Hematopoietic multipotent progenitor cell treated with erythropoietin and hydrocortisone succinate and interleukin-3 and kit ligand, for 4 days (in vitro differentiated cells): ENCODE results near the gene OR5K4.

Experiments
- DNase-seq: peaks from one replicate; pipeline ENCODE4 v3.0.0-alpha.2; 2015

OR5K4 gene, protein sequence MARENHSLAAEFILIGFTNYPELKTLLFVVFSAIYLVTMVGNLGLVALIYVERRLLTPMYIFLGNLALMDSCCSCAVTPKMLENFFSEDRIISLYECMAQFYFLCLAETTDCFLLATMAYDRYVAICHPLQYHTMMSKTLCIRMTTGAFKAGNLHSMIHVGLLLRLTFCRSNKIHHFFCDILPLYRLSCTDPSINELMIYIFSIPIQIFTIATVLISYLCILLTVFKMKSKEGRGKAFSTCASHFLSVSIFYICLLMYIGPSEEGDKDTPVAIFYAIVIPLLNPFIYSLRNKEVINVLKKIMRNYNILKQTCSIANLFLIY

DNA sequence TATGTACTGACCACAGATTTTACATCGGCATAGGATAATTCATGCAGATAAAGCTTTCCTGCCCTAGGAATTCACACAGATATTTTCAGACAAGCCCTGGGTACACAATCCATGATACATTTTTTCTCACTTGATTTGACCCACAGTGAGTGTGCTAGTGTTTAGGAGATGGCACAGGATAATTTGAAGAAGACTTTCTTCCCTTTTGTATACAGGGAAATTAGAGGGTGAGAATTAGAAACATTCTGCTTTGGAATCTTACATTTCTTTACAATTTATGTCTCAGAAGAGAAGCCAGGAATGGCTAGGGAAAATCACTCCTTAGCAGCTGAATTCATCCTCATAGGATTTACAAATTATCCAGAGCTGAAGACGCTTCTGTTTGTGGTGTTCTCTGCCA is at the start of gene OR5K4:
OR5K4 (plus strand) TSS at position 301 of the 400 bp plus-strand sequence; CDS start at position 301, 0 bp downstream.
- no peak for DNase-seq

DNA sequence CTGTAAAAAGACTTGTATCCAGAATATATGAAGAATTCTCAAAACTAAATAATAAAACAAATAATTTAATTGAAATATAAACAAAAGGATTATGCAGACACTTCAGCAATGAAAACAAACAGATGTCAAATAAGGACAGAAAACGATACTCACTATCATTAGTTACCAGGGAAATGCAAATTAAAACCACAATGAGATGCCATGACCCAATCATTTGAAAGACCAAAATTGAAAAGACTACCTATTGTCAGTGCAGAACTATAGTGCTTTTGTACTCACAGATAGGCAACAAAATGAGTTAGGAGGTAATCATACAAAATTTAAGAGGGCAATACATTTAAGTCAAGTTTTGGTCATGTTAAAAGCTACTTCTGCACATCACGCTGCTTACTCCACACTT is 31.6 kb upstream of the OR5K4 start:
- DNase-seq, result no peak

- no peak for DNase-seq
These were observed 31.0 kb upstream of the OR5K4 start for GRCh38 chr3:98322686-98323085.

DNA sequence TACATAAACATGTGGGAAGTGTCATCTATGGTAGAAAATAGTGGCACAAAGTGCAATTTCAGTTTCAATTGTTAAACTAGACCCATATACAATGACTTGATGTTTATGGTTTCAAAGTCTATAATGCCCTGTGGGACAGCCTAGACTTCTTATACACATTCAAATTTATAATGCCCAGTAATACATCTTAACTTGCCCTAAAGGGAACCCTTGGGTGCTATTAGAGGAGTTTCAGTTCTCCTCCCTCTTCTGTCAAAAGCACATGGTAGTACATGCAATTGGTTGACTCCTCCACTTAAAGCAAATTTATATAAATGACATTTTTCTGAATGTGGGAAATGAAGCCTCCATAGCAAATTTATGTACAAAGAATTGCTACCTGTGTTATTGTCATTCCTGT is 30.2 kb upstream of the OR5K4 start:
- DNase-seq, result no peak

DNA sequence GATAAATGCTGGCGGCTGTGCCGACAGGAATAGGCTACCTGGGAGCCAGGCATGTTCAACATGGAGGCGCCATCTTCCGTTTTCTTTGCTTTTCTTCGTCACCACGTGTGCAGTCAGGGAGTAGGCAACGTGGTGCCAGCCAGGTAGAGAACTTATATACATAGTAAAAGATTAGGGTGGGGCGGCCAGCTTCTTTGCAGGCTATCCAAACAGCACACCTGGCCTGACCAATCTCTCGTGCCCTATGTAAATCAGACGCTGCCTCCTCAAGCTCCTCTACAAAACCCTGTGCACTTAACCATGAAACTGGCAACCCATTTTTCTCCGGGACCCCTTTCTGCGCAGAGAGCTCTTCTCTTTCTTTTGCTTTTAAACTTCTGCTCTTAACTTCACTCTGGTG is 28.6 kb upstream of the OR5K4 start:
- no peak for DNase-seq

DNA sequence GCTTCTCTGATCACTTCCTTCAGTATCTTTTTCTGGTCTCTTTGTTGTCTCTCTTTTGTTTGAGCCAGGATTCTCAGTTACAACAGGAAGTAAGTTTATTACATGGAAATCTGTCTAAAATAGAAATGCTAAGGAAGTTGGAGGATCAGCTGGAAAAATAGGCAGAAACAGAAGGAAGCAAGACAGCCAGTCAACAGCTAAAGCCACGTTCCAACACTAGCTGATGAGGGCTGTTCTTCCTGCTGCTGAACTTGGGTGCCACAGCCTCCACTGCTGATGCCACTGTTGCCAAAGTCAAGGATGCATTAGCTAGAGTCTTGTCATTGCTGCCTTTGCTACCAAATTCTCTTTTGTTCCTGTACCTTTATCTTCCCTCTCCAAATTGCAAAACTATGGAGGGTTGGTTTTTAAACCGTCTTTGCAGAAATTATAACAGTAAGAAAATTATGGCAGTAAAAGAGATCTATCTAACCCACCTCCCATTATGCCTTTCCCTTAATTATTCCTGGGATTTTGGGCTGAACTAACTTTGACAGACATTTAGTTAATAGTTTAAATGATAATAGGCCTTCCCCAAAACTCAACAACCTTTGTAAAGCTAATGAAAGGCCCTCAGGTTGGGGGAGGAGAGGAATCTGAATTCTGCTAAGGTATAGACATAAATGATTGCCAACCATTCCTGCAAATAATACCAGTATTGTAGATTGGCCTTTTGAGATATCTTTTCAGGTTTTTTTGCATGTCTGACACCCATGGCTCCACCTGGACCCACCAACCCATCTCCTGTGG is 27.4 kb upstream of the OR5K4 start:
- no peak for DNase-seq

DNA sequence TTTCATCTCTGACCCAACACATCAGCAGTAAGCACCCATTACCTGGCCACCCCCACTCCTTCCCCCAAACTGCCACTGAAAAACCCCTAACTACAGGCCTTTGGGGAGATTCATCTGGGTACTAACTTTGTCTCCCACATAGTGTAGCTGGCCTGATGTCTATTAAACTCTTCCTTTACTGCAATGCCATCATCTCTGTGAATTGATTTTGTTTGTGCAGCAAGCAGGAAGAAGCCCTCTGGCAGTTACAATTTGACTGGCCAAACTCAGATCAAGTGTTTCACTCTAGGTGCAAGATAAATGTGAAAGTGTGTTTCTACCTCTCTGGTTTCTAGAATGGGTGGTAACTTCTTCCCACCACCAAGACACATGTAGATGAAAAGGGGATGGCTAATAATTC is 26.7 kb upstream of the OR5K4 start:
- DNase-seq, result no peak

DNA sequence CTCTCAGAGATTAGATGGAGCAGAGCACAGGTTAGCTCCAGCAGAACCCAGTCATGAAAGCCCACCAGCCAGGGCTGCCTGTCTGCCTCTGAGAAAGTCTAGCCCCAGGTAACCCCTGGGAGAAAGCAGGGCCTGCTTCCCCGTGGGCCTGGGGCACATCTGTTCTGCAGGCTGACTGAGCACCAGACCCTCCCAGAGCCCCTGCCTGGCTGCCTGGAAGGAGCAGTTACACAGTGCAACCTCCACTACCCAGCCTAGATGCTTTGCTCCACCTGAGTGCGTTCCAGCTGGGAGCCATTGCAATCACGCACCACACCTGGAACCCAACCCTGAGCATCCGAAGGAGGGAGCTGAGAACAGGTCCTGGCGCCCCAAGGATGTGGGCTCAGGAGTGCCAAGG is 24.7 kb upstream of the OR5K4 start:
- DNase-seq, result no peak

DNA sequence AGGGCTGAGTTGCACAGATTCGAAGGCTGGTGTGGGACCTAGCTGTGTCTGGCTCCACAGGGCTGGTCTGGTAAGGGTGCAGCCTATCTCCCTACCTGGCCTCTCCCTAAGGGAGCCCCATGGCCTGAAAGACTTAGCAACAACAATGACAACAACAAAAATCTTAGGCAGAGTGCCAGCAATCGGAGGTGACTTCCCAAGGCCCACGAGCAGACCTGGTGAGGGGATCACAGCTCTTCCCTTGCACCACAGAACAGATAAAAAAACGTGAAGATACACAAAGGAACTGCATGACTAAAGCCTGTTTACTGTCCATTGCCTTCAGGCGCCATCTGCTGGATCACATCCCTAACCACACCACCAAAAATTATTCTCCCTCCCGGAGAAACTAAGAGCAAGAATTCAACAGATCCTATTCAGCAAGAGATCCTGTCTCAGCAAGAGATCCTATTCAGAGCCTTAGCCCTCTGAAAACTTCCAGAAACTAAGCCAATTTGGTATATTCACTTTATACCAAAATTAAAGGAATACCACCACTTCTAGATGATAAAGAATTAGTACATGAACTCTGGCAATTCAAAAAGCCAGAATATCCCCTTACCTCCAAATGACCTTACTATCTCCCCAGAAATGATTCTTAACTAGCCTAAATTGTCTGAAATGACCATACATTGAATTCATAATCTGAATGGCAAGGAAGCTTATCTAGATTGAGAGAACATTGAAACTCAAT is 24.1 kb upstream of the OR5K4 start:
- DNase-seq, result peak; percentile 74

DNA sequence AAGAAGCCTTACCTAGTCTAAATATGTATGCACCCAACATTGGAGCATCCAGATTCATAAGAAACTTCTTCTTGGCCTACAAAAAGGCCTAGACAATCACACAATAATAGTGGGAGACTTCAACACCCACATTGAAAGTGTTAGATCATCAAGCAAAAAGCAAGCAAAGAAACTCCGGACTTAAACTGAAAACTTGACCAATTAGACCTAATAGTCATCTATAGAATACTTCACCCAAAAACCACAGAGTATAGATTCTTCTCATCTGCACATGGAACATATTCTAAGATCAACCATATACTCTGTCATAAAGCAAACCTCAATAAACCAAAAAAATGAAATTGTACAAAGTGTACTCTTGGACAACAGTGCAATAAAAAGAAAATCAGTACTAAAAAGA is 22.3 kb upstream of the OR5K4 start:
- DNase-seq, result no peak

GRCh38 chr3:98333989-98334606 is 19.6 kb upstream of the OR5K4 start:
- DNase-seq, result no peak

GRCh38 chr3:98339031-98339430 is 14.6 kb upstream of the OR5K4 start:
- DNase-seq, result no peak

DNA sequence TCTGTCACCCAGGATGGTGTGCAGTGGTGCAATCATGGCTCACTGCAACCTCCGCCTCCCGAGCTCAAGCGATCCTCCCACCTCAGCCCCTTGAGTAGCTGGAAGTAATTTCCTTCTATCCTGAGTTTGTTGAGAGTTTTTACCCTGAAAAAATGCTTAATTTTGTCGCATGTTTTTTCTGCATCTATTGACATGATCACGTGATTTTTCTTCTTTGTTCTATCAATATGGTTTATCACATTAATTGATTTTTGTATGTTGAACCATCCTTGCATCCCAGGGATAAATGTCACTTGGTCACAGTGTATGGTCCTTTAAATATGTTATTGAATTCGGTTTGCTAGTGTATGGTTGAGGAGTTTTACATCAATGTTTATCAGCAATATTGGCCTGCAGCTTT is 11.9 kb upstream of the OR5K4 start:
- DNase-seq, result no peak

DNA sequence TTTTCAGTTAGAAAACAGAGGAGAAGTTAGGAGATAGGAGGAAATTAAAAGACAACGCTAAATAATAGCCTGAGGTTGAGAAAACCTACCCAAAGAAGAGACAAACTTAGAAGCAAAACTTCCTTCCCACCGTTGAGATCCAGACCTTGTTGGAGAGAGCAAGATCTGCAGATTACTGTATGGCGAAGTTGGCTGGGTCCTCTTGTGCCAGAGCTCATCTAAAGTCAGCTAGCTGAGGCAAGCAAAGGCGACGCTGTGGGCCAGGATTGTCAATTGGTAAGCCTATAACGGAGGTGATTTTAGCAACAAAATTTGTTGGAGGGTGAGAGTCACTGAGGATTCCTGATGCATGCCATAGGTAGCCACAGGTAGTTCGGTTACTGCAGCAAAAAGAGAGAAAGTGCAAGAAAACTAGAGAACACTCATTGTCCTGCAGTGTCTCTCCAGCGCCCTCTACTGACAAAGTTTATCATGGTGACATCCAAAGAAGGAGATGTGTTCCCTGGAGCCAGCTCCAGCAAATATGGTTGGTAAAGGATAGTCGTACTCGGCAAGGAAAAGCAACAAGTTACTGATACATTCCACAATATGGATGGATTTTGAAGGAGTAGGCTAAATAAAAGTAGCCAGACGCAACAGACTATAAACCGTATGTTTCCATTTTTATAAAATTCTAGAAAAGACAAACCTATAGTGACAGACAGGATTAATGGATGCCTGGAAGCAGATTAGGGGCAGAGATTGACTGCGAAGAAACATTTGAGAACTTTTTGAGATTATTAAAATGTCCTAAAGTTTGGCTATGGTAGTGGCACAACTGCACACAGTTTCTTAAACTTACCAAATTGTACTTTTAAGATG is 9.8 kb upstream of the OR5K4 start:
- peak; percentile 65 for DNase-seq

DNA sequence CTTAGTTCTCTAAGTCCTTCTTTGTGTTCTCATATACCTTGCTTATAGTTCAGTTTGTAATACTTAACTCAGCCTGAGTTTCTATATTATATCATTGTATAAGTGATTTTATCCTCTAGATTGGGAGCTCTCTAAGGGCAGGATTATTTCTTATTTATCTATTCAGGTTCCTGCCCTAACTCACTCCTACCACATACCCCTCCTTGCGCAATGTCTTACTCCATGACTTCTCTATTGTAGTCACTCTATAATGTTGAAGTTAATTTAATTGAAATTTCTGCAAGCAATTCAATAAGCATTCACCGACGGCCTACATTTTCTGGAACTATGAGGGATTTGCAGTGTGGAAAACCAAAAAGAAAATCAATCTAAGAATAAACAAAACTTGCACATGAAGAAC is 3.6 kb upstream of the OR5K4 start:
- DNase-seq, result no peak

- no peak for DNase-seq
These were observed 5.6 kb downstream of the OR5K4 start for GRCh38 chr3:98359250-98359649.

- peak; percentile 4 for DNase-seq
These were observed 6.5 kb downstream of the OR5K4 start for GRCh38 chr3:98359993-98360675.

DNA sequence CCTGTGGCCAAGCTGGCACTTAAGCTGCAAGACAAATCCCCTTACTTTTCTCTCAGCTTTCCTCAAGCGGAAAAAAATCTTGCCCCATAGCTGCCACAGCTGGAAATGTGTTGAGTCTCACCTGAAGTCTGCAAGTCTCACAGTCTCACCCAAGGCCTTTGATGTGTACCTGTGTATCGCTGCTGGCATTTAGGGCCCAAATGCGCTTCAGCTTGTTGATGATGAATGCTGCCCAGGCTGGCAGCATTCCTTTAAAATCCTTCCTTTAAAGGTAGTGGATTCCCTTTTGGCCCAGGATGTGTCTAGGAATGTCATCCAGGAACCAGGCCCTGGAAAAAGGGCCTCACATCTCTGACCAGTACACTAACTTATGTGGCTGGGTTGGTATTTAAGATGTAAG is 7.0 kb downstream of the OR5K4 start:
- DNase-seq, result no peak

- no peak for DNase-seq
These were observed 7.6 kb downstream of the OR5K4 start for GRCh38 chr3:98361289-98361688.

GRCh38 chr3:98367464-98368246 is 14.0 kb downstream of the OR5K4 start:
- DNase-seq, result no peak

DNA sequence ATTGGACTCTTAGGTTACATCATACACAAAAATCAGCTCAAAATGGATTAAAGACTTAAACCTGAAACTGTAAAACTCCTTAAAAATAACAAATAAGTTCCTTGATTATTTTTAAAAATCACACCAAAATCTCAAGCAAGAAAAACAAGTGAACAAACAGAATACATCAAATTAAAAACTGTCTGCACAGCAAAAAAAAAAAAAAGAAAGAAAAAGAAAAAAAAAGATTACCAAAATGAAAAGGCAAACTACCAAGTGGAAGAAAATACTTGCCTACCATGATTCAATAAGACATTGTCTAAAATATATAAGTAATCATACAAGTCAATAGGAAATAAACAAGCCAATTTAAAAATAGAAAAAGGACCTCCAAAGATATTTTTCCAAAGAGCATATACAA is 17.5 kb downstream of the OR5K4 start:
- no peak for DNase-seq
